ENCODE results near the gene PLXNB2. TPM values are rescaled to one million over a fixed set of nuclear protein-coding genes. Genes with fewer than 3 reads are reported as not detected.

Gene PLXNB2
- total RNA-seq, 1 experiment from 2014 or later, result 236 TPM

GRCh38 chr22:50308986-50309600, 1.6 kb upstream of the PLXNB2 start:
- peak overlapping the region; percentile 43; the same call in 1 of the 2 replicates for H3K27ac ChIP-seq (ENCODE audit: low read depth, low read length)
- H3K9me2 ChIP-seq (ENCODE audit: insufficient read depth), result no peaks in the 10 kb centered on the region
- ATAC-seq (no peak), DNase-seq (ENCODE audit: low read depth, low spot score) (no peak)
- no peaks in the 10 kb centered on the region for H4K20me1 ChIP-seq (ENCODE audit: insufficient read depth)
- H3K36me3 ChIP-seq (ENCODE audit: control insufficient read depth in 1 of 2, insufficient read depth in 2 of 2, low read length in 2 of 2), result no peaks in the 10 kb centered on the region
- no peak overlapping the region for H2AFZ ChIP-seq (ENCODE audit: low read depth, low read length, poor library complexity, severe bottlenecking)
- no TSS peak for BruUV-seq (replicated peaks)
- CTCF ChIA-PET, result no interaction called here
- H3K9ac ChIP-seq (ENCODE audit: low read length), result no peak overlapping the region
- RAD21 ChIA-PET (ENCODE audit: low non-redundant PET in 1 of 2, low total read pairs in 2 of 2, uncharacterized antibody in 2 of 2, unreplicated experiment in 2 of 2), result no interaction called here
- H3K79me2 ChIP-seq (ENCODE audit: insufficient read depth, low read length), result peaks cover 29% of the 10 kb centered on the region
- no peaks in the 10 kb centered on the region for H3K9me3 ChIP-seq (ENCODE audit: control insufficient read depth in 1 of 2, insufficient read depth in 1 of 2, low read depth in 1 of 2, low read length in 2 of 2)
- H3K4me3 ChIP-seq (replicated peaks in 1 of 2; ENCODE audit: low read depth in 1 of 2, low read length in 2 of 2), result no peak overlapping the region
- peaks cover 19 to 41% of the 10 kb centered on the region in 2 experiments for H3K4me1 ChIP-seq (ENCODE audit: control insufficient read depth in 1 of 2, insufficient read depth in 2 of 2, low read length in 2 of 2)
- no peaks in the 10 kb centered on the region for H3K27me3 ChIP-seq (ENCODE audit: insufficient read depth, low read length)
- H3K4me2 ChIP-seq (ENCODE audit: low read length), result no peak overlapping the region
- intact Hi-C loops (cut with micrococcal nuclease), result no loop called here
- no peak for TF ChIP-seq TCF7L2 (IDR thresholded peaks at IDR 0.05; ENCODE audit: borderline replicate concordance, extremely low read depth, insufficient read depth, insufficient read length)
- no peak for TF ChIP-seq MAX (IDR thresholded peaks at IDR 0.05)
- TF ChIP-seq ZFX (IDR thresholded peaks at IDR 0.05), result no peak
- POLR2A ChIA-PET, result no interaction called here

GRCh38 chr22:50308597-50308935, 1.1 kb upstream of the PLXNB2 start:
- Histone ChIP-seq H3K27ac (ENCODE audit: low read depth, low read length) (peak overlapping the region; percentile 43; the same call in 1 of the 2 replicates), H3K27me3 (ENCODE audit: insufficient read depth, low read length) (no peaks in the 10 kb centered on the region), H3K4me1 (ENCODE audit: control insufficient read depth in 1 of 2, insufficient read depth in 2 of 2, low read length in 2 of 2) (peaks cover 25 to 43% of the 10 kb centered on the region in 2 experiments), H2AFZ (ENCODE audit: low read depth, low read length, poor library complexity, severe bottlenecking) (no peak overlapping the region), H3K4me3 (replicated peaks in 1 of 2; ENCODE audit: low read depth in 1 of 2, low read length in 2 of 2) (no peak overlapping the region), H4K20me1 (ENCODE audit: insufficient read depth) (no peaks in the 10 kb centered on the region), H3K9me3 (ENCODE audit: control insufficient read depth in 1 of 2, insufficient read depth in 1 of 2, low read depth in 1 of 2, low read length in 2 of 2) (no peaks in the 10 kb centered on the region), H3K36me3 (ENCODE audit: control insufficient read depth in 1 of 2, insufficient read depth in 2 of 2, low read length in 2 of 2) (no peaks in the 10 kb centered on the region), H3K79me2 (ENCODE audit: insufficient read depth, low read length) (peaks cover 34% of the 10 kb centered on the region), H3K9ac (ENCODE audit: low read length) (no peak overlapping the region), H3K9me2 (ENCODE audit: insufficient read depth) (no peaks in the 10 kb centered on the region), H3K4me2 (ENCODE audit: low read length) (peak overlapping the region; percentile 45; the same call in 1 of the 2 replicates)
- RAD21 ChIA-PET (ENCODE audit: low non-redundant PET in 1 of 2, low total read pairs in 2 of 2, uncharacterized antibody in 2 of 2, unreplicated experiment in 2 of 2), result no interaction called here
- TF ChIP-seq EZH2phosphoT487 (IDR thresholded peaks at IDR 0.05; ENCODE audit: borderline replicate concordance) (no peak), FOSL1 (IDR thresholded peaks at IDR 0.05; ENCODE audit: low read depth) (no peak), POLR2AphosphoS5 (IDR thresholded peaks at IDR 0.05; ENCODE audit: low read depth, low read length) (no peak), CEBPB (IDR thresholded peaks at IDR 0.05; ENCODE audit: low read depth) (no peak), TCF7L2 (IDR thresholded peaks at IDR 0.05; ENCODE audit: borderline replicate concordance, extremely low read depth, insufficient read depth, insufficient read length) (no peak)
- TF ChIP-seq, protein P1, sequence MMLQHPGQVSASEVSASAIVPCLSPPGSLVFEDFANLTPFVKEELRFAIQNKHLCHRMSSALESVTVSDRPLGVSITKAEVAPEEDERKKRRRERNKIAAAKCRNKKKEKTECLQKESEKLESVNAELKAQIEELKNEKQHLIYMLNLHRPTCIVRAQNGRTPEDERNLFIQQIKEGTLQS (IDR thresholded peaks at IDR 0.05), result no peak
- ATAC-seq (no peak), DNase-seq (ENCODE audit: low read depth, low spot score) (no peak)
- intact Hi-C loops (cut with micrococcal nuclease), result no loop called here
- POLR2A ChIA-PET, result no interaction called here
- CTCF ChIA-PET, result no interaction called here
- no TSS peak for BruUV-seq (replicated peaks)
